Measurements from ENCODE around the gene SLC12A8. TPM values are rescaled to one million over a fixed set of nuclear protein-coding genes. Genes with fewer than 3 reads are reported as not detected.

The SLC12A8 gene
- polyA plus RNA-seq, 1 experiment: 8.4 TPM

DNA sequence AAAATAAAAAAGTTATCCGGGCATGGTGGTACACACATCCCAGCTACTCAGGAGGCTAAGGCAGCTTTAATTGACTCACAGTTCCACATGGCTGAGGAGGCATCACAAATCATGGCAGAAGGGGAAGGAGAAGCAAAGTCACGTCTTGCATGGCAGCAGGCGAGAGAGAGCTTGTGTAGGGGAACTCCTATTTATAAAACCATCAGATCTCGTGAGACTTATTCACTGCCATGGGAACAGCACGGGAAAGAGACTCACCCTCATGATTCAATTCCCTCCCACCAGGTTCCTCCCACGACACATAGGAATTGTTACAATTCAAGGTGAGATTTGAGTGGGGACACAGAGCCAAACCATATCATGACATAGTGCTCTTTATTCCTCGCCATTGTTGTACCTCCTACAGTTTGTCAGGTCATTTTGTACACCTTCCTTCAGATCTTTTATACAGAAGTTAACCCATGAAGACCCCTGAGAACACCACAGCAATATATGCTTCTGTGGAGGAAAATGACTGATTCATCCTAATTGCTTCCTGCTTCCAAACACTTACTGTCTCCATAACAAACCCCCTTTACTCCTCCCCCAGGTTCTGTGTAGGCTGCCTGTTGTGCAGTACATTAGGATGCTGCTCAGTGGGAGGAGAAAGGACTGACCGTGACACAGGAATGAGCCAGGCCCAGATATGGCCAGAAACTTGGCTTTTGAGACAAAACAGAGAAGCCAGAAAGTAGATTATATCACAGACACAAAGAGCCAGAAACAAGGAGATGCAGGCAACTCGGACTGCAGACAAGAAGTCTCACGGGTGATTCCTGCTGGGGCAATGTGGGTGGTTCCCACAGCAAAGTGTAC is 88.9 kb downstream of the SLC12A8 start:
- TF ChIP-seq, protein P1, sequence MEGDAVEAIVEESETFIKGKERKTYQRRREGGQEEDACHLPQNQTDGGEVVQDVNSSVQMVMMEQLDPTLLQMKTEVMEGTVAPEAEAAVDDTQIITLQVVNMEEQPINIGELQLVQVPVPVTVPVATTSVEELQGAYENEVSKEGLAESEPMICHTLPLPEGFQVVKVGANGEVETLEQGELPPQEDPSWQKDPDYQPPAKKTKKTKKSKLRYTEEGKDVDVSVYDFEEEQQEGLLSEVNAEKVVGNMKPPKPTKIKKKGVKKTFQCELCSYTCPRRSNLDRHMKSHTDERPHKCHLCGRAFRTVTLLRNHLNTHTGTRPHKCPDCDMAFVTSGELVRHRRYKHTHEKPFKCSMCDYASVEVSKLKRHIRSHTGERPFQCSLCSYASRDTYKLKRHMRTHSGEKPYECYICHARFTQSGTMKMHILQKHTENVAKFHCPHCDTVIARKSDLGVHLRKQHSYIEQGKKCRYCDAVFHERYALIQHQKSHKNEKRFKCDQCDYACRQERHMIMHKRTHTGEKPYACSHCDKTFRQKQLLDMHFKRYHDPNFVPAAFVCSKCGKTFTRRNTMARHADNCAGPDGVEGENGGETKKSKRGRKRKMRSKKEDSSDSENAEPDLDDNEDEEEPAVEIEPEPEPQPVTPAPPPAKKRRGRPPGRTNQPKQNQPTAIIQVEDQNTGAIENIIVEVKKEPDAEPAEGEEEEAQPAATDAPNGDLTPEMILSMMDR (IDR thresholded peaks at IDR 0.05; ENCODE audit: insufficient read depth, low read depth, low read length): no peak
- Histone ChIP-seq H3K4me3 (ENCODE audit: low read depth, low read length) (no peak overlapping the region), H3K36me3 (ENCODE audit: control insufficient read depth, insufficient read depth, low read length) (no peaks in the 10 kb centered on the region), H3K27me3 (ENCODE audit: control insufficient read depth, insufficient read depth, low read length) (no peaks in the 10 kb centered on the region)
- no peak for DNase-seq (ENCODE audit: low read depth)
- ChIA-PET POLR2A (no interaction called here), CTCF (interaction anchor here (1.2 kb wide), 1 partner anchor 57 kb away, joined by 3 read pairs; no protein-coding TSS in a partner anchor)

DNA sequence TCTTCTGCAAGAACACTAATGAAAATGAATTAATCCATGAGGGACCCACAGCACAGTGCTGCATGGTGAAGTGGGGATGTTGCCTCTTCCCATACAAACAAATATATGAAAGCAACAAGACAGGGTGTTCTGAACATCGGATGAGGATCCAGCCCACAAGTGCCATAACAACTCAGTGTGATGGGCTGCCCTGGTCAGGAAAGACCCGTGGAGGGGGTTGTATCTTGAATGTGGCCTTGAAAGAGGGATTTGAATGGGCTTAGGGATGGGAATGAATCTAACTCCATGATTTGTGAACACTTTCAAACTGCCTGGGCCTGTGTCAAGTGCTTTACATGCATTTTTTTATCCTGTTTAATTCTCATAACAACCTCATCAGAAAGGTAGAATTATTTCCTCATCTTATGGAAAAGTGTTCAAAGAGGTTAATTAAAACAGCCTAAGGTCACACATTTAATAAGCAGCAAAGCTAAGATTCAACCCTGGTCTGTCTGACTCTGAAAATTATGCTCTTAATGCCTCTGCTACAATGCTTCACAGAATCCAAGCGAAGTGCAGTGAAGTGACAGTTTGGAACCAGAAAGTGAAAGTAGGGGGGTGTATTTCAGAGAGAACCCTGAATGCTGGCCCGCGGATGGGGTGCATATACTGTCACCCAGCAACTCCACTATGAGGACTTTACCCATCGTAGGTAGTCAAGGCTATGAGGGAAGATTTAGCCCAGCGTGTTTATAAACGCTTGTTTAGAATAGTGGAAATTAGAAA is 91.1 kb downstream of the SLC12A8 start:
- CTCF ChIA-PET: interaction anchor here (0.6 kb wide), 1 partner anchor 37 kb away, joined by 3 read pairs; no protein-coding TSS in a partner anchor
- H3K36me3 ChIP-seq (ENCODE audit: control insufficient read depth, insufficient read depth, low read length): no peaks in the 10 kb centered on the region
- no peak for DNase-seq (ENCODE audit: low read depth)
- TF ChIP-seq, protein P1 (IDR thresholded peaks at IDR 0.05; ENCODE audit: insufficient read depth, low read depth, low read length): no peak
- no peaks in the 10 kb centered on the region for H3K27me3 ChIP-seq (ENCODE audit: control insufficient read depth, insufficient read depth, low read length)
- POLR2A ChIA-PET: no interaction called here
- no peak overlapping the region for H3K4me3 ChIP-seq (ENCODE audit: low read depth, low read length)

DNA sequence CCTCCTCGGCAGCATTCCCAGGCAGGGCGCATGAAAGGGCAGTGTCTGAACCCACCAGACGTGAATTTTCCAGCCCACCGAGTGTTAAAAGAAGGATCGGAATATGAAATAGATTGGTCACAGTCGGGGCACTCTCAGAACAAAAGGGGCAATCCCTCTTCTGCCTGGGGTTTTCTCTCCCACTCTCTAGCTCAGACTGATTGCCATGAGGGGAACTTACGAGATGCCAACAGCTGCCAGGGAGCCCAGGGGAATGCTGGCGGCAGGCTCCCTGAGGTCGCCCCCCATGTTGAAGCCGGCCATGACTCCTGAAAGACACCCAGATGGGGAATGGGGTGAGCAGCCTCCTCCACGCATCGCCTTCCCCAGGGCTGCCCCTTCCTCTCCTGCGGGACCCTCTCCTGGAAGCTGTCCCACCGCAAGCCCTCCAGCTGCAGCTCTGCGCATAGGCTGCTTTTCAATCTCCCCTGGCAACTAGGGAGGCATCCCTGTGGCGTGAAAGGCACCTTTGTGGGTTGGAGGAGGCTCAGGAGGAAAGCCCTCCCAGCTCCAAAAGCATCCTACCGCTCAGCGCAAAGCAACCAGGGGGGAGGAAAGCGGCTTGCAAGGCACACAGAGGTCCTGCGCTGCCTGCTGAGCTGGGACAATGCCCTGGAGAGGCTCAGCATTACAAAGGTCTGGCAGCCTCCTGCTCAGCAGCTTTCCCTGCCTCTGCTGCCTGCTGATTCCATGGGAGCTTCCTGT is 92.0 kb downstream of the SLC12A8 start:
- POLR2A ChIA-PET: interaction anchor here (0.7 kb wide), 1 partner anchor 10 kb away, joined by 3 read pairs; no protein-coding TSS in a partner anchor
- no peak for DNase-seq (ENCODE audit: low read depth)

DNA sequence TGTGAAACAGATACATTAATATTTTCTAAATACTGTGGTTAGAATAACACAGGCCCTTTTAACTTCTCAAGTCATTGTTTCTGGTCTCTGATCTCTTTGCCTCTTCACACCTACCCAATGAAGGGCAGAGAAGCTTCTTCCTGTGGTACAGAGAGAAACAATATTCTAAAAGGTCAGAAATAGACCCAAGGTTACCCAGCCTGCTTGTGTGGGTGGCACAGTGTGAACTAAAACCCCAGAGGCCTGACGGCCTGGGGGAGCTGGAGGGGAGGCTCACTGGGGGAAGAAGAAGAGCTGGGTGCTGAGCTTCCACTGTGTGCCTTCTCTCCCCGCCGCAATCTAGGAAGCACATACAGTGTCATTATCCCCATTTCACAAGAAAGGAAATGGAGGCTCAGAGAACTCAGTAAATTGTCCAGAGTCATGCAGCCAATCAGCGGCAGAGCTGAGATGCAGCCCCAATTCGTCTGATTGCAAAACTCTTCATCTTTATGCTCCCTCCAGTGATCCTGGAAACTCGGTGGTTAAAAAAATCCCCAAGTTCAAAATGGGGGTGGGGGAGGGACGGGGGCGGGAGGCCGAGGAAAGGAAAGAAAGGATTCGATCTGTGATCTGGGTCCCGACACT is 92.7 kb downstream of the SLC12A8 start:
- Histone ChIP-seq H3K36me3 (ENCODE audit: control insufficient read depth, insufficient read depth, low read length) (no peaks in the 10 kb centered on the region), H3K4me3 (ENCODE audit: low read depth, low read length) (no peak overlapping the region), H3K27me3 (ENCODE audit: control insufficient read depth, insufficient read depth, low read length) (no peaks in the 10 kb centered on the region)
- TF ChIP-seq, protein P1 (IDR thresholded peaks at IDR 0.05; ENCODE audit: insufficient read depth, low read depth, low read length): no peak
- CTCF ChIA-PET: interaction anchor here (0.6 to 0.8 kb wide), 2 partner anchors 11 to 44 kb away, joined by 3 read pairs; no protein-coding TSS in a partner anchor
- no peak for DNase-seq (ENCODE audit: low read depth)
- POLR2A ChIA-PET: no interaction called here

More for the DNA sequence above, 92.0 kb downstream of the SLC12A8 start:
- H3K4me3 ChIP-seq (ENCODE audit: low read depth, low read length): no peak overlapping the region
- H3K27me3 ChIP-seq (ENCODE audit: control insufficient read depth, insufficient read depth, low read length): no peaks in the 10 kb centered on the region
- H3K36me3 ChIP-seq (ENCODE audit: control insufficient read depth, insufficient read depth, low read length): no peaks in the 10 kb centered on the region
- CTCF ChIA-PET: interaction anchor here (0.6 to 0.8 kb wide), 3 partner anchors 11 to 44 kb away, joined by 3 read pairs; no protein-coding TSS in a partner anchor
- TF ChIP-seq, protein P1 (IDR thresholded peaks at IDR 0.05; ENCODE audit: insufficient read depth, low read depth, low read length): no peak

Measured in BJ (cell line).